B cell (primary cell): ENCODE measurements around the gene B4GALT1.

Experiments used
- EZH2 ChIP-seq: IDR thresholded peaks from 2 replicates; pipeline ENCODE4 v1.6.1; 2012; ENCODE audit warnings: borderline replicate concordance, low read depth, mild to moderate bottlenecking, moderate library complexity, low read length; ENCODE audit not compliant: insufficient read depth, poor library complexity, severe bottlenecking
- TF ChIP-seq, protein P1 (sequence below): fragments of 200-600 bp; IDR thresholded peaks from one replicate; pipeline ENCODE4 v1.8.0; 2022; ENCODE audit warnings: antibody characterized with exemption, mild to moderate bottlenecking

DNA sequence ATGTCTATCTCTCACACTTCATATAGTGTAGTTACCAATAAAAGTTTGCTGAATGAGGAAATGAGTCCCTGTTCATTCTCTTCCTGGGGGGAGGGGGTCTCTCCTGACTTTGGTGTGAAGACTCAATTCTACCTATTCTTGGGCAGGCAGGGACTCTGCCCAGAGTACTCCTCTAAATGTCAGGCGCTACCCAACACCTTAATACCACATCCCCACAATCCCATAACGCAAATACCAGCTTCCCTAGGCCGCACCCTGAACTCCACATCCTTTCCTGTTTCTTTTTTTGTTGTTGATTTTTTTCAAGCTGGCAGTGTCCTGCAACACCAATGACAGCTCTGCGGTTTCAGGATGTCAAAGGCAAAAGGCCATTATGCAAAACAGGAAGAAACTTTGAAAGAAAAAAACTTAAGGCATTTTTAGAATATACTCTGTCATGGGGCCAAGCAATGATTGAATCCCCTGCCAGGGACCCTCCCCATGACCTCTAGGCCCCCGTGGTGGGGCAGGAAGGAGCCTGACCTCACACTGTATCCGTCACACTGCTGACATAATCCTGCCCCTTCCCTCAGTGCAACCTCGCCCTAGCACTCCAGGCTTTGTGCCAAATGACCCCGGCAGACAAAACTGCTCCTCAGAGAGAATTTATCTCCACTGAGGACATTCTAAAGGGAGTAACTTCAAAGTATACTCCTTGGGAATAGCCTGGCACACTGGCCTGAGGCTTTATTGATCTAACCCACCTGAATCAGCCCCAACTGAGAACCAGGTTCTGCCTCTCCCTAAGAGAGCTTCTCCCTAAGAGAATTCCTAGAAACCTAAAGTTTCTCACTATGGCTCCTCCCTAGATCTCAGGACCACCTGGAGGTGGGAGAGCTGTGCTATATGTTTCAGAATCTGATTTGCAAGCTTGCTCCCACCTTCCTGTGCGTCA is 8.0 kb downstream of the B4GALT1 start:
- TF ChIP-seq, protein P1, sequence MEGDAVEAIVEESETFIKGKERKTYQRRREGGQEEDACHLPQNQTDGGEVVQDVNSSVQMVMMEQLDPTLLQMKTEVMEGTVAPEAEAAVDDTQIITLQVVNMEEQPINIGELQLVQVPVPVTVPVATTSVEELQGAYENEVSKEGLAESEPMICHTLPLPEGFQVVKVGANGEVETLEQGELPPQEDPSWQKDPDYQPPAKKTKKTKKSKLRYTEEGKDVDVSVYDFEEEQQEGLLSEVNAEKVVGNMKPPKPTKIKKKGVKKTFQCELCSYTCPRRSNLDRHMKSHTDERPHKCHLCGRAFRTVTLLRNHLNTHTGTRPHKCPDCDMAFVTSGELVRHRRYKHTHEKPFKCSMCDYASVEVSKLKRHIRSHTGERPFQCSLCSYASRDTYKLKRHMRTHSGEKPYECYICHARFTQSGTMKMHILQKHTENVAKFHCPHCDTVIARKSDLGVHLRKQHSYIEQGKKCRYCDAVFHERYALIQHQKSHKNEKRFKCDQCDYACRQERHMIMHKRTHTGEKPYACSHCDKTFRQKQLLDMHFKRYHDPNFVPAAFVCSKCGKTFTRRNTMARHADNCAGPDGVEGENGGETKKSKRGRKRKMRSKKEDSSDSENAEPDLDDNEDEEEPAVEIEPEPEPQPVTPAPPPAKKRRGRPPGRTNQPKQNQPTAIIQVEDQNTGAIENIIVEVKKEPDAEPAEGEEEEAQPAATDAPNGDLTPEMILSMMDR, result no peak
- no peak for TF ChIP-seq EZH2
